ENCODE measurements around the gene MAP6.

DNA sequence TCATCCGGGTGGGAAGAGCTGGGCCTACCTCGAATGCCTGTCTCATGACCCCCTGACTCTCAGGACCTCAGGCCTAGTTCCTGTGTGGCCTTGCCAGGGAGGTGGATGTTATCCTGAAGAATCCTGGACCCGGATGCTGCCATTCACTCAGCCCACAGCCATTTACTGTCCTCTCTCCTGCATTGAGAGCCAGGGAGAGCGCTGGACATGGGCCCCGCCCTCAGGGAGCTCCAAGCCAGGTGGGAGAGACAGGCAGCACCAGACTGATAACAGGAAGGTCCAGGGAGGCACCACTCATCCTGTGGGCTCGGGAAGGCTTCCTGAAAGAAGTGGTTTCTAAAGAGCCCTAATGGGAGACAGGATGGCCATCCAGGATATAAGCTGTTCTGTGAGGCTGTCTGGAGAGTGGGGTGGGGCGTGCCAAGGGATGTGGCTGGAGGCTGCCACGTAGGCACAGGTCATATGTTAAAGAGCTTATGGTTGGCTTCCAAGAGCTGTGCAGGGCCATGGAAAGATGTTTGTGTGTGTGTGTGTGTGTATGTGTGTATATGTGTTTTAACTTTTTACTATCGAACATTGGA is 98.2 kb downstream of the MAP6 start:
- TF ChIP-seq, protein P1, sequence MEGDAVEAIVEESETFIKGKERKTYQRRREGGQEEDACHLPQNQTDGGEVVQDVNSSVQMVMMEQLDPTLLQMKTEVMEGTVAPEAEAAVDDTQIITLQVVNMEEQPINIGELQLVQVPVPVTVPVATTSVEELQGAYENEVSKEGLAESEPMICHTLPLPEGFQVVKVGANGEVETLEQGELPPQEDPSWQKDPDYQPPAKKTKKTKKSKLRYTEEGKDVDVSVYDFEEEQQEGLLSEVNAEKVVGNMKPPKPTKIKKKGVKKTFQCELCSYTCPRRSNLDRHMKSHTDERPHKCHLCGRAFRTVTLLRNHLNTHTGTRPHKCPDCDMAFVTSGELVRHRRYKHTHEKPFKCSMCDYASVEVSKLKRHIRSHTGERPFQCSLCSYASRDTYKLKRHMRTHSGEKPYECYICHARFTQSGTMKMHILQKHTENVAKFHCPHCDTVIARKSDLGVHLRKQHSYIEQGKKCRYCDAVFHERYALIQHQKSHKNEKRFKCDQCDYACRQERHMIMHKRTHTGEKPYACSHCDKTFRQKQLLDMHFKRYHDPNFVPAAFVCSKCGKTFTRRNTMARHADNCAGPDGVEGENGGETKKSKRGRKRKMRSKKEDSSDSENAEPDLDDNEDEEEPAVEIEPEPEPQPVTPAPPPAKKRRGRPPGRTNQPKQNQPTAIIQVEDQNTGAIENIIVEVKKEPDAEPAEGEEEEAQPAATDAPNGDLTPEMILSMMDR (IDR thresholded peaks at IDR 0.05; ENCODE audit: low read length), result no peak
- TF ChIP-seq EZH2 (IDR thresholded peaks at IDR 0.05; ENCODE audit: borderline replicate concordance, low read length), result no peak

All from OCI-LY1 (cell line).